ENCODE results near the gene GSG1L.

GSG1L gene

GRCh38 chr16:28092721-28093384 is 29.3 kb upstream of the GSG1L start:
- H3K4me3 ChIP-seq (replicated peaks in 1 of 2; ENCODE audit: low read depth in 2 of 2, low read length in 2 of 2), result no peak overlapping the region
- TF ChIP-seq CTCF (IDR thresholded peaks at IDR 0.05; ENCODE audit: low read depth, low read length), result no peak
- DNase-seq (ENCODE audit: low read depth in 2 of 2), result no peak

- no peak for DNase-seq (ENCODE audit: low read depth in 2 of 2)
- no peak overlapping the region for H3K4me3 ChIP-seq (replicated peaks in 1 of 2; ENCODE audit: low read depth in 2 of 2, low read length in 2 of 2)
- TF ChIP-seq CTCF (IDR thresholded peaks at IDR 0.05; ENCODE audit: low read depth, low read length), result no peak
These were observed 28.1 kb upstream of the GSG1L start for GRCh38 chr16:28091656-28092055.

- TF ChIP-seq CTCF (IDR thresholded peaks at IDR 0.05; ENCODE audit: low read depth, low read length), result peak; percentile 33
- DNase-seq (ENCODE audit: low read depth in 2 of 2), result peak in 1 of 2 donors; percentile 64
- H3K4me3 ChIP-seq (replicated peaks in 1 of 2; ENCODE audit: low read depth in 2 of 2, low read length in 2 of 2), result no peak overlapping the region
These were observed 27.3 kb upstream of the GSG1L start for GRCh38 chr16:28090646-28091377.

- TF ChIP-seq CTCF (IDR thresholded peaks at IDR 0.05; ENCODE audit: low read depth, low read length), result no peak
- DNase-seq (ENCODE audit: low read depth in 2 of 2), result no peak
- no peak overlapping the region for H3K4me3 ChIP-seq (replicated peaks in 1 of 2; ENCODE audit: low read depth in 2 of 2, low read length in 2 of 2)
These were observed 26.5 kb upstream of the GSG1L start for GRCh38 chr16:28089992-28090365.

GRCh38 chr16:28089205-28089991 is 25.9 kb upstream of the GSG1L start:
- H3K4me3 ChIP-seq (replicated peaks in 1 of 2; ENCODE audit: low read depth in 2 of 2, low read length in 2 of 2), result no peak overlapping the region
- DNase-seq (ENCODE audit: low read depth in 2 of 2), result no peak
- no peak for TF ChIP-seq CTCF (IDR thresholded peaks at IDR 0.05; ENCODE audit: low read depth, low read length)

GRCh38 chr16:28087675-28088300 is 24.3 kb upstream of the GSG1L start:
- no peak for TF ChIP-seq CTCF (IDR thresholded peaks at IDR 0.05; ENCODE audit: low read depth, low read length)
- no peak for DNase-seq (ENCODE audit: low read depth in 2 of 2)
- H3K4me3 ChIP-seq (replicated peaks in 1 of 2; ENCODE audit: low read depth in 2 of 2, low read length in 2 of 2), result no peak overlapping the region
